Fibroblast of upper back skin (primary cell): ENCODE measurements around the gene CASZ1.

Experiments used
- DNase-seq: peaks from one replicate; pipeline ENCODE4 v3.0.0-alpha.2; 2013

CASZ1 gene

GRCh38 chr1:10616696-10617095 lies 179.8 kb downstream of the CASZ1 start:
- no peak for DNase-seq

- DNase-seq: no peak
Measured at GRCh38 chr1:10615932-10616671, 180.3 kb downstream of the CASZ1 start.

- DNase-seq: no peak
Measured at GRCh38 chr1:10615332-10615731, 181.1 kb downstream of the CASZ1 start.

GRCh38 chr1:10614377-10615225 lies 181.8 kb downstream of the CASZ1 start:
- no peak for DNase-seq

GRCh38 chr1:10613861-10614260 lies 182.6 kb downstream of the CASZ1 start:
- no peak for DNase-seq

- DNase-seq: no peak
Measured at GRCh38 chr1:10613340-10613739, 183.1 kb downstream of the CASZ1 start.

- no peak for DNase-seq
Measured at GRCh38 chr1:10612436-10613160, 183.8 kb downstream of the CASZ1 start.

- DNase-seq: no peak
Measured at GRCh38 chr1:10610901-10611600, 185.4 kb downstream of the CASZ1 start.

GRCh38 chr1:10608690-10609089 lies 187.8 kb downstream of the CASZ1 start:
- no peak for DNase-seq

- no peak for DNase-seq
Measured at GRCh38 chr1:10607228-10607627, 189.2 kb downstream of the CASZ1 start.

GRCh38 chr1:10606064-10606463 lies 190.4 kb downstream of the CASZ1 start:
- no peak for DNase-seq

GRCh38 chr1:10604966-10605365 lies 191.5 kb downstream of the CASZ1 start:
- DNase-seq: no peak

GRCh38 chr1:10602936-10603335 lies 193.5 kb downstream of the CASZ1 start:
- DNase-seq: no peak

GRCh38 chr1:10601342-10602070 lies 194.9 kb downstream of the CASZ1 start:
- DNase-seq: no peak

- peak; percentile 59 for DNase-seq
Measured at GRCh38 chr1:10599194-10599861, 197.1 kb downstream of the CASZ1 start.

- DNase-seq: peak; percentile 28
Measured at GRCh38 chr1:10598389-10598702, 198.1 kb downstream of the CASZ1 start.

- no peak for DNase-seq
Measured at GRCh38 chr1:10597492-10598388, 198.7 kb downstream of the CASZ1 start.

- DNase-seq: no peak
Measured at GRCh38 chr1:10596780-10597179, 199.7 kb downstream of the CASZ1 start.

- DNase-seq: no peak
Measured at GRCh38 chr1:10594595-10595223, 201.7 kb downstream of the CASZ1 start.

- no peak for DNase-seq
Measured at GRCh38 chr1:10593750-10594149, 202.7 kb downstream of the CASZ1 start.
